Duodenal mucosa (tissue), 2 donors: ENCODE measurements around the gene COX6A2.

ENCODE experiments used
- H3K27ac ChIP-seq: one replicate; pipeline ENCODE4 v1.7.0; 2013; ENCODE audit warnings: low read depth, low read length
- H3K27me3 ChIP-seq, 2 donors: one replicate each; pipeline ENCODE4 v1.7.0; 2013; ENCODE audit warnings: low read length in 2 of 2, control low read depth in 1 of 2; ENCODE audit not compliant: insufficient read depth in 2 of 2, control insufficient read depth in 1 of 2
- H3K36me3 ChIP-seq, 2 donors: one replicate each; pipeline ENCODE4 v1.7.0; 2013; ENCODE audit warnings: low read length in 2 of 2, control low read depth in 1 of 2; ENCODE audit not compliant: insufficient read depth in 2 of 2, control insufficient read depth in 1 of 2
- H3K4me1 ChIP-seq, 2 donors: one replicate each; pipeline ENCODE4 v1.7.0; 2013; ENCODE audit warnings: low read length in 2 of 2, control low read depth in 1 of 2; ENCODE audit not compliant: insufficient read depth in 2 of 2, control insufficient read depth in 1 of 2
- H3K4me3 ChIP-seq, 2 donors: one replicate each; pipeline ENCODE4 v1.7.0; 2013; ENCODE audit warnings: low read length in 2 of 2, low read depth in 1 of 2
- H3K9ac ChIP-seq, 2 donors: one replicate each; pipeline ENCODE4 v1.7.0; 2013; ENCODE audit warnings: low read length in 2 of 2, low read depth in 1 of 2
- H3K9me3 ChIP-seq, 2 donors: one replicate each; pipeline ENCODE4 v1.7.0; 2013; ENCODE audit warnings: low read length in 2 of 2, control low read depth in 1 of 2; ENCODE audit not compliant: control insufficient read depth in 1 of 2

COX6A2 gene

DNA sequence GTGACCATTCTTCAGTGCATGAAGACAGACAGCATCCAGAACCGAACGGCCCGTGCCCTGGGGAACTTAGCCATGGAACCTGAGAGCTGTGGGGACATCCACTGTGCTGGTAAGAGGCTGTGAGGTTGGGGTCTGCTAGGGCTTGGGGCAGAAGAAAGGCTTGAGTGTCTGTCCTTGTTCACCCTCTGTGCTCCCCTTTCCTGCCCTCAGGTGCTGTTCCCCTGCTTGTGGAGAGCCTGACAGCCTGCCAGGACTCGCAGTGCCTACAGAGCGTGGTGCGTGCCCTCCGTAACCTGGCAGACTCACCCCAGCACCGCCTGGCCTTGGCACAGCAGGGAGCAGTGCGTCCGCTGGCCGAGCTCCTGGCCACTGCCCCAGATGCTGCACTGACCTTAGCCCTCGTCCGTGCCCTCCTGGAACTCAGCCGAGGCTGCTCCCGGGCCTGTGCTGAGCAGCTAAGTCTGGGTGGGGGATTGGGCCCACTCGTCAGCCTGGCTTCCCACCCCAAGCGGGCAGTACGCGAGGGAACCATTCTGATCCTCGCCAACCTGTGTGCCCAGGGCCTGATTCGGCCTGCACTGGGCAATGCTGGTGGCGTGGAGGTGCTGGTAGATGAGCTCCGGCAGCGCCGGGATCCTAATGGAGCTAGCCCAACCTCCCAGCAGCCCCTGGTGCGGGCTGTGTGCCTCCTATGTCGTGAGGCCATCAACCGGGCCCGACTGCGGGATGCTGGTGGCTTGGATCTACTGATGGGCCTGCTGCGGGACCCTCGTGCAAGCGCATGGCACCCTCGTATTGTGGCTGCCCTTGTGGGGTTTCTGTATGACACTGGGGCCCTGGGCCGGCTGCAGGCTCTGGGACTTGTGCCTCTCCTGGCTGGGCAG lies 34.0 kb upstream of the COX6A2 start:
- no peaks in the 10 kb centered on the region for H3K9me3 ChIP-seq
- no peak overlapping the region for H3K9ac ChIP-seq
- peaks cover 14 to 17% of the 10 kb centered on the region in 2 donors for H3K4me1 ChIP-seq
- peaks cover 4 to 40% of the 10 kb centered on the region in 2 donors for H3K36me3 ChIP-seq
- no peak overlapping the region for H3K4me3 ChIP-seq
- no peaks in the 10 kb centered on the region for H3K27me3 ChIP-seq
- H3K27ac ChIP-seq, result no peak overlapping the region

DNA sequence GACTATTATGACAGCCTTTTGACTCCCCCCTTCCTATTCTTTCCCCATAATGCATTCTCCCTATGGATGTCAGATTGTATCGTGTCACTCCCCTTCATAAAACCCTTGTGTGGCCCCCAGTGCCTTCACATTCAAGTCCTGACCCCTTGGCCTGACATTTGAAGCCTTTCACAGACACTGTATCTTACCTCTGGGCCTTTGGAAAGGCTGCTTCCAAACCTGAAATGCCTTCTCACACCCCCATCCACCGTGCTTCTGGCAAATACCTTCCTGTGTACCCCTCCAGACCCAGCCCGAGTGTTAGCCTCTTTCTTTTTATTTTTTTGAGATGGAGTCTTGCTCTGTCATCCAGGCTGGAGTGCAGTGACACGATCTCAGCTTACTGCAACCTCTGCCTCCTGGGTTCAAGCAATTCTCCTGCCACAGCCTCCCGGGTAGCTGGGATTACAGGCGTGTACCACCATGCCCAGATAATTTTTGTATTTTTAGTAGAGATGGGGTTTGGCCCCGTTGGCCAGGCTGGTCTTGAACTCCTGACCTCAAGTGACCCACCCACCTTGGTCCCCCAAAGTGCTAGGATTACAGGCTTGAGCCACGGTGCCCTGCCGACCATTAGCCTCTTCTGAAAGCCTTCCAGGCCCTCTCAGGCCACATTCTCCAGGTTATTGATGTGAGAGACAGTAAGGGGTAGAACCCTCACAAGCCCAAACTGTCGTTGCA lies 33.2 kb upstream of the COX6A2 start:
- Histone ChIP-seq H3K36me3 (peaks cover 4 to 32% of the 10 kb centered on the region in 2 donors), H3K27ac (no peak overlapping the region), H3K4me3 (no peak overlapping the region), H3K9ac (no peak overlapping the region), H3K9me3 (no peaks in the 10 kb centered on the region), H3K27me3 (no peaks in the 10 kb centered on the region), H3K4me1 (peaks cover 22 to 25% of the 10 kb centered on the region in 2 donors)

DNA sequence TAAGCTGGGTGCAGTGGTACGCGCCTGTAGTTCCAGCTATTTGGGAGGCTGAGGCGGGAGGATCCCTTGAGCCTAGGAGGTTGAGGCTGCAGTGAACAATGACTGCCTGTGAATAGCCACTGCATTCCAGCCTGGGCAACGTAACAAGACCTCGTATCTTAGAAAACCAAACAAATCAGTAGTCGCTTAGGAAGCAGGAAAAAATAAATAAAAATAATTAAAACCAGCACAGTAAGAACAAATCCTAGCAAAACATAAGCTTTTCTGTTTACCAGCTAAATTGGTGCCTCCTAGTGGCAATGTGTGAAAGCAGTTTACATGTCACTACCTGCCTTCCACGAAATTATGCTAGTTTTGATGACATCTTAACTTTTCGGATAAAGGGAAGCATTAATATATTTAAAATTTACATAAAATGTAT lies 32.4 kb upstream of the COX6A2 start:
- peaks cover 4 to 27% of the 10 kb centered on the region in 2 donors for H3K36me3 ChIP-seq
- H3K4me1 ChIP-seq, result peaks cover 25 to 30% of the 10 kb centered on the region in 2 donors
- no peak overlapping the region for H3K27ac ChIP-seq
- H3K27me3 ChIP-seq, result no peaks in the 10 kb centered on the region
- H3K4me3 ChIP-seq, result peak overlapping the region; percentile 71 to 74
- H3K9ac ChIP-seq, result peak overlapping the region; percentile 55 to 70
- H3K9me3 ChIP-seq, result no peaks in the 10 kb centered on the region

DNA sequence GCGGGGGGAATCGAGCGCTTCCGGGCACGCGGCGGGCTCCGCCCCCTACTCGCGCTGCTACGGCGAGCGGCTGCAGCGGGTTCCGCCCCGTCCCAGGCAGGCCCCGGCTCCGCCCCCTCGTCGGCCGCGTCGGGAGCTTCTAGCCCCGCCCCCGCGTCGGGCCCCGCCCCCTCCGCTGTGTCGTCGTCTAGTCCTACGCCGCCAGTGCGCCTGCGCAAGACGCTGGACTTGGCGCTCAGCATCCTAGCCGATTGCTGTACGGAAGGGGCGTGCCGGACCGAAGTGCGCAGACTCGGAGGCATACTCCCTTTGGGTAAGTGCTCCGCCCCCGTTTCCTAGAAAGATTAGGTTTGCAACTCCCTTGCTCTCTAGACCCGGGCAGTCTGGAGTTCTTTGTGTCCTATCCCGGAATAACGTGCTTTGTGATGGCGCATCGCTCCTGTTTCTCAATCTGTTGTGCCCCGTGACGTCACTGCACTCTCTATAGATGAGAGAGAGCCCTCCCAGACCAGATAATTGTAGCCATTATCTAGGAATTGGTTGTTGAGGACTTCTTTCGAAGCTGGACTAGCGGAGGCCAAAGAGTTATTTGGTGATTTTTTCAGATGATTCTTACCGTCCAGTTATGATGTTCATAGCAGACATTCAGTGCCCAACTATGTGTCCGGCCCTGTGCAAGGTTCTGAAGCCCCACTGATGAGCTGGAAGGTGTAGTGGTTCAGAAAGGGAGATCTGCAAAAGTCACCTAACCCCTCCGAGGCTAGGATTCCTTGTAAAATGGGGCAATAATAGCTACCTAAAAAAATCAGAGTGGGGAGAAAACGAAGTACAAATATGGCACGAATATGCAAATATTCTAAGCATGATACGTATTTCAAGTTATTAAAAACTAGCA lies 31.8 kb upstream of the COX6A2 start:
- Histone ChIP-seq H3K27me3 (no peaks in the 10 kb centered on the region), H3K9me3 (no peaks in the 10 kb centered on the region), H3K36me3 (peaks cover 4 to 23% of the 10 kb centered on the region in 2 donors), H3K4me1 (peaks cover 31 to 36% of the 10 kb centered on the region in 2 donors), H3K4me3 (peak overlapping the region; percentile 91 to 95), H3K27ac (peak overlapping the region; percentile 100), H3K9ac (peak overlapping the region; percentile 87 to 96)

DNA sequence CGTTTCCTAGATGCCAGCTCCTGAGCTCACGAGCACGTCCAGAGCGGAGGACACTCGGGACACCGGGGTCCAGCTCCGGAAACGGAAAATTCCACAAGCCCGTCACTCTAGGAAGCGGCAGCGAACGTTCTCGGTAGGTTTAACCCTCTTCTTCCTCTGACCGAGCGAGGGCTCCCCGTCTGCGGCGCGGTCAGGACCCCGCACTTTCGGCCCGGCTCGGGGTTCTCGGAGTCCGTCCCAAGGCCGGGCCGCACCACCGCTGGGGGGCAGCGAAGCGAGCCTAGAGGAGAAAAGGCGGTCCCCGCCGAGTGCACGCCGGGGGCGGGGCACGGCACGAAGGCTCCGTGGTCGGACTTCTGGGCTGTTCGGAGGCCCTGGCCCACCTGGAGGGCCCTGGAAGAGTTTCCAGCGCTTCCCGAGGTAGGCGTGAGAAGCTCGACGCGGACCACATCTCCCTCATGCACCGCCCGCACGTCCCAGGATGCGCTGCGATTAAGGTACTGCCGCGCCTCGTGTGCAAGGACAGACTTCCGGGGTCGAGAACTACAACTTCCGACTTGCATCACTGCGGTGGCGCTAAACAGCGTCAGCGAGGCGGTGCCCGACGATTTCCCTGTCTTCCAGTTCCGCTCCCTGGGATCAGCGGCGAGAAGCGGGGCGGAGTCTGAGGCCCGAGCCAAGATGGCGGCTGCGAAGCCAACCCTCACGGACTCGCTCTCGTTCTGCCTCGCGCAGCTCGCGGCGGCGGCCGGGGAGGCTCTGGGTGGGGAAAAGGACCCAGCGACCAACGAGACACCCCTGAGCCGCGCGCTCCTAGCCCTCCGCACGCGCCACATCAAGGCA lies 30.9 kb upstream of the COX6A2 start, which contains the start of gene ARMC5:
TSS of gene ARMC5 (plus strand) at position 658 of the 843 bp plus-strand sequence. CDS start at position 682, 24 bp downstream.
- Histone ChIP-seq H3K27ac (peak within 1 kb of the TSS; percentile 100), H3K27me3 (no peaks in the 10 kb centered on the region), H3K9me3 (no peaks in the 10 kb centered on the region), H3K4me1 (peaks cover 32 to 40% of the 10 kb centered on the region in 2 donors), H3K4me3 (peak within 1 kb of the TSS; percentile 91 to 95), H3K9ac (peak within 1 kb of the TSS; percentile 87 to 96), H3K36me3 (peaks cover 4 to 17% of the 10 kb centered on the region in 2 donors)

DNA sequence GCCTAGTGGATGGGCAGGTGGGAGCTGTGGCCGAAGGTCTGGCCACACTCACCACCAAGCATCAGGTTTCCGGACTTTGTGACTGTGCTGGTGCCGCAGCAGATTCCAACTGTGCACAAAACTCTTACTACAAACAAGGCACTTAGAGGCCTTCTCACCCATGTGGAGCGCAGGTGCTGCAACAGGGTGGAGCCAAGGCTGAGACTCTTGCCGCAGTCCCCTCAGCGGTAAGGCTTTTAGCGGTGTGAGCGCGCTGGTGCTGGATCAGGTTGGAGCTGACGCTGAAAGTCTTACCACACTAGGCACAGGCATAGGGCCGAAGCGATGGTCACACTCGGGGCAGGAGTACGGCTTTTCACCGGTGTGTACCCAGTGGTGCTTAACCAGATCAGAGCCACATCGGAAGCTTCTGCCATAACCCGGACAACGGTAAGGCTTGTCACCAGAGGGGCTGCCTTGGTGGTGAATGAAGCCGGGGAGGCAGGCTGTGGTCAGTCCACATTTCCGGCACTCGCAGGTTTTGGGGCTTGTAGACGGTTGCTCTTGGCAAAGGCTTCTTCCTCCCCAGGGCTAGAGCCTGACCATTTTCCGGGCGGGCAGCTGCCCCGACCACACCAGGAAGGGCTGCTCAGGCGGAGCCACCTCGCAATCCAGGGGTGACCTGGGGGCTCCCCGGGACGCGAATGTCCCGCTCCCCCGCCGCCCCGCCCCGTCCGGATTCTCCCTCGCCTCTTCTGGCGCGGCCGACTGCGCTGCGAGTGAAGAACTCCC lies 30.1 kb upstream of the COX6A2 start:
- Histone ChIP-seq H3K9me3 (no peaks in the 10 kb centered on the region), H3K4me3 (peak overlapping the region; percentile 91 to 95), H3K4me1 (peaks cover 39 to 46% of the 10 kb centered on the region in 2 donors), H3K9ac (peak overlapping the region; percentile 87 to 96), H3K36me3 (peaks cover 4 to 12% of the 10 kb centered on the region in 2 donors), H3K27me3 (no peaks in the 10 kb centered on the region), H3K27ac (peak overlapping the region; percentile 100)

DNA sequence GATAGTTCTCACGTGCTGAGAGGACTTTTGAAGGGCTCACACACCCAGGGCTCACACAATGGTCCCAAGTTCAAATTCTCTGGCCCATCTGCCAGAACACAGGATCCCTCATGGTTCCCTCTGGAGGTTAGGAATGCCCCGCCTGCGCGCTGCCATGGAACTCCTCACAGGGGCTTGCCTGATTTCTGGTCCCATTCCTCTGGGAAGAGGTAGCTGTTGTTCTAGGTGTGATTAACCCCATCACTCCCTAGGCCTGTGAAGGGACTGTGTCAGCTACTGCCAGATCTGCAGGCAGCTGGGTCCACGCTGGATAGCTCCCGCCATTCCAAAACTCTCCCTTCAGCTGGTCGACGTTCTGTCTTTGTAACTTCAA lies 28.8 kb upstream of the COX6A2 start:
- Histone ChIP-seq H3K4me1 (peaks cover 41 to 46% of the 10 kb centered on the region in 2 donors), H3K27ac (no peak overlapping the region), H3K27me3 (no peaks in the 10 kb centered on the region), H3K36me3 (peaks cover 1 to 6% of the 10 kb centered on the region in 2 donors), H3K9ac (no peak overlapping the region), H3K4me3 (peak overlapping the region in 1 of 2 donors; percentile 91), H3K9me3 (no peaks in the 10 kb centered on the region)

DNA sequence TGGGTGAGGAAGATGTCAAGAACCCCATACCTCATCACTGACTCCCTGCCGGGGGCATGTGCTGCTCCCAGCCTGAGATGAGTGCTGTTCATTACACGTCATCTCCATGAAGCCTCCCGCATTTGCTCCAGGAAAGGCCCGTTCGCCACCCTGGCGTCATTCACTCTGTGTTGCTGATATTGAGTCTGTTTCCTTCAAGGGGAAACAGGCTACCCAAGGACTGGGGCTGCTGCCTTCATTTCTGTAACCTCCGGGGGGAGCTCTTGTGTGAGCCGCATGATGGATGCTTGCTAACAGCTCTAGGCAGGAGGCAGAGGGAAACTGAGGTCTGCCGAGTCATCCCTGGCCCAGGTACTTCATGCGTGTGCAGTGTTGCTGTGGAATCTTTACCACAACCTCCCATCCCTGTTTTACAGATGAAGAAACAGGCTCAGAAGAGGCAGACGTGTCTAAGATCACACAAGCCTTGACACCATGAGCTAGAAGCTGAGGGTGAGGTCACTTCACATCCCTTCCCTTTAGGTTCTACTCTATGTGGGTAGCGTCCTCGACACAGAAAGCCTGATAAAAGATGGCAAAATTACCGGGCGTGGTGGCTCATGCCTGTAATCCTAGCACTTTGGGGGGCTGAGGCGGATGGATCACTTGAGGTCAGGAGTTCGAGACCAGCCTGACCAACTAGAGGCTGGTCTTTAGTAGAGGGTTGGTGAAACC lies 27.6 kb upstream of the COX6A2 start:
- Histone ChIP-seq H3K36me3 (peaks cover 0 to 3% of the 10 kb centered on the region in 2 donors), H3K9ac (no peak overlapping the region), H3K27me3 (no peaks in the 10 kb centered on the region), H3K4me3 (no peak overlapping the region), H3K27ac (no peak overlapping the region), H3K9me3 (no peaks in the 10 kb centered on the region), H3K4me1 (peaks cover 41 to 50% of the 10 kb centered on the region in 2 donors)
